Liver (tissue), 3 donors: ENCODE results near the gene EDC4.

Experiments used
- EGR1 ChIP-seq, 2 donors: IDR thresholded peaks; 2 replicates each; pipeline ENCODE4 v1.6.1; 2016 to 2018; ENCODE audit warnings: antibody characterized with exemption in 2 of 2, low read depth in 2 of 2
- FOXA1 ChIP-seq: IDR thresholded peaks from 2 replicates; pipeline ENCODE4 v1.6.1; 2016; ENCODE audit warnings: antibody characterized with exemption
- GABPA ChIP-seq, 2 donors: IDR thresholded peaks in 1 of 2; conservative IDR thresholded peaks in 1 of 2; 2 replicates each; pipeline ENCODE4 v1.6.1; 2016; ENCODE audit warnings: antibody characterized with exemption in 2 of 2, mild to moderate bottlenecking in 1 of 2, moderate library complexity in 1 of 2
- HNF4A ChIP-seq, 2 donors: conservative IDR thresholded peaks; 2 replicates each; pipeline ENCODE4 v1.6.1; 2016; ENCODE audit warnings: antibody characterized with exemption in 2 of 2, mild to moderate bottlenecking in 2 of 2
- HNF4G ChIP-seq: IDR thresholded peaks from 2 replicates; pipeline ENCODE4 v1.6.1; 2016; ENCODE audit warnings: antibody characterized with exemption
- RAD21 ChIP-seq, 2 donors: IDR thresholded peaks; 2 replicates each; pipeline ENCODE4 v1.6.1; 2016; ENCODE audit warnings: antibody characterized with exemption in 2 of 2, mild to moderate bottlenecking in 2 of 2
- RXRA ChIP-seq, 2 donors: IDR thresholded peaks; 2 replicates each; pipeline ENCODE4 v1.6.1; 2017 to 2018; ENCODE audit warnings: antibody characterized with exemption in 2 of 2, mild to moderate bottlenecking in 1 of 2
- TAF1 ChIP-seq: conservative IDR thresholded peaks from 2 replicates; pipeline ENCODE4 v1.6.1; 2016; ENCODE audit warnings: antibody characterized with exemption, mild to moderate bottlenecking
- YY1 ChIP-seq: IDR thresholded peaks from 2 replicates; pipeline ENCODE4 v1.6.1; 2016; ENCODE audit warnings: antibody characterized with exemption, mild to moderate bottlenecking
- TF ChIP-seq, protein P1 (sequence below): fragments of 150-350 bp; IDR thresholded peaks from 2 replicates; pipeline ENCODE4 v1.5.1; 2017; ENCODE audit warnings: improper control_type of control experiment, low read depth, low read length; ENCODE audit not compliant: missing input control
- TF ChIP-seq, protein P2 (sequence below): IDR thresholded peaks from 2 replicates; pipeline ENCODE4 v1.6.1; 2016; ENCODE audit warnings: antibody characterized with exemption
- TF ChIP-seq, protein P3 (sequence below): IDR thresholded peaks from 2 replicates; pipeline ENCODE4 v1.6.1; 2016; ENCODE audit warnings: antibody characterized with exemption, mild to moderate bottlenecking
- TF ChIP-seq, protein P4 (sequence below): IDR thresholded peaks from 2 replicates; pipeline ENCODE4 v1.6.1; 2016; ENCODE audit warnings: antibody characterized with exemption
- TF ChIP-seq, protein P5 (sequence below): IDR thresholded peaks from 2 replicates; pipeline ENCODE4 v1.6.1; 2016; ENCODE audit warnings: antibody characterized with exemption
- donor health status: healthy.
- donor health status: healthy.

DNA sequence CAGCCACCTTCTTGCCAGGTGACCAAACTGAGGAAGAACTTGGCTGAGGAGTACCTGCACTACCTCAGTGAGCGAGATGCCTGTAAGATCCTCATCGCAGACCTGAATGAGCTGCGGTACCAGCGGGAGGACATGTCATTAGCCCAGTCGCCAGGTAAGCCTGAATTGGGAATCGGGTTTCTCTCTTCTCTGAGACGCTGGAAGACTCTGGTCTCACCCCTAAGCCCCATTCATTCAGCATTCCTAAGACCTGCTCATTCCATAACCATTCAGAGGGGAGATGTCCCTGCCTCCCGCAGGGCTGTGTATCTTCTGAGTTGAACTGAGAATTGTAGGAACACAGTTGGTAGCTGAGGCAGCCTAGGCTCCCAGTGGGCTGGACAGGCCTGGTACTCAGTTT is 47.7 kb upstream of the EDC4 start:
- TF ChIP-seq, protein P1, sequence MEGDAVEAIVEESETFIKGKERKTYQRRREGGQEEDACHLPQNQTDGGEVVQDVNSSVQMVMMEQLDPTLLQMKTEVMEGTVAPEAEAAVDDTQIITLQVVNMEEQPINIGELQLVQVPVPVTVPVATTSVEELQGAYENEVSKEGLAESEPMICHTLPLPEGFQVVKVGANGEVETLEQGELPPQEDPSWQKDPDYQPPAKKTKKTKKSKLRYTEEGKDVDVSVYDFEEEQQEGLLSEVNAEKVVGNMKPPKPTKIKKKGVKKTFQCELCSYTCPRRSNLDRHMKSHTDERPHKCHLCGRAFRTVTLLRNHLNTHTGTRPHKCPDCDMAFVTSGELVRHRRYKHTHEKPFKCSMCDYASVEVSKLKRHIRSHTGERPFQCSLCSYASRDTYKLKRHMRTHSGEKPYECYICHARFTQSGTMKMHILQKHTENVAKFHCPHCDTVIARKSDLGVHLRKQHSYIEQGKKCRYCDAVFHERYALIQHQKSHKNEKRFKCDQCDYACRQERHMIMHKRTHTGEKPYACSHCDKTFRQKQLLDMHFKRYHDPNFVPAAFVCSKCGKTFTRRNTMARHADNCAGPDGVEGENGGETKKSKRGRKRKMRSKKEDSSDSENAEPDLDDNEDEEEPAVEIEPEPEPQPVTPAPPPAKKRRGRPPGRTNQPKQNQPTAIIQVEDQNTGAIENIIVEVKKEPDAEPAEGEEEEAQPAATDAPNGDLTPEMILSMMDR, result no peak
- TF ChIP-seq TAF1 (no peak), HNF4A (conservative IDR thresholded peaks at IDR 0.05) (no peak), RAD21 (IDR thresholded peaks at IDR 0.05) (no peak), RXRA (IDR thresholded peaks at IDR 0.05) (no peak), GABPA (IDR thresholded peaks at IDR 0.05 in 1 of 2, conservative IDR thresholded peaks at IDR 0.05 in 1 of 2) (no peak), YY1 (no peak), HNF4G (no peak), FOXA1 (no peak), EGR1 (IDR thresholded peaks at IDR 0.05; ENCODE audit: low read depth in 2 of 2) (no peak)
- TF ChIP-seq, protein P2, sequence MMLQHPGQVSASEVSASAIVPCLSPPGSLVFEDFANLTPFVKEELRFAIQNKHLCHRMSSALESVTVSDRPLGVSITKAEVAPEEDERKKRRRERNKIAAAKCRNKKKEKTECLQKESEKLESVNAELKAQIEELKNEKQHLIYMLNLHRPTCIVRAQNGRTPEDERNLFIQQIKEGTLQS, result no peak
- TF ChIP-seq, protein P3, sequence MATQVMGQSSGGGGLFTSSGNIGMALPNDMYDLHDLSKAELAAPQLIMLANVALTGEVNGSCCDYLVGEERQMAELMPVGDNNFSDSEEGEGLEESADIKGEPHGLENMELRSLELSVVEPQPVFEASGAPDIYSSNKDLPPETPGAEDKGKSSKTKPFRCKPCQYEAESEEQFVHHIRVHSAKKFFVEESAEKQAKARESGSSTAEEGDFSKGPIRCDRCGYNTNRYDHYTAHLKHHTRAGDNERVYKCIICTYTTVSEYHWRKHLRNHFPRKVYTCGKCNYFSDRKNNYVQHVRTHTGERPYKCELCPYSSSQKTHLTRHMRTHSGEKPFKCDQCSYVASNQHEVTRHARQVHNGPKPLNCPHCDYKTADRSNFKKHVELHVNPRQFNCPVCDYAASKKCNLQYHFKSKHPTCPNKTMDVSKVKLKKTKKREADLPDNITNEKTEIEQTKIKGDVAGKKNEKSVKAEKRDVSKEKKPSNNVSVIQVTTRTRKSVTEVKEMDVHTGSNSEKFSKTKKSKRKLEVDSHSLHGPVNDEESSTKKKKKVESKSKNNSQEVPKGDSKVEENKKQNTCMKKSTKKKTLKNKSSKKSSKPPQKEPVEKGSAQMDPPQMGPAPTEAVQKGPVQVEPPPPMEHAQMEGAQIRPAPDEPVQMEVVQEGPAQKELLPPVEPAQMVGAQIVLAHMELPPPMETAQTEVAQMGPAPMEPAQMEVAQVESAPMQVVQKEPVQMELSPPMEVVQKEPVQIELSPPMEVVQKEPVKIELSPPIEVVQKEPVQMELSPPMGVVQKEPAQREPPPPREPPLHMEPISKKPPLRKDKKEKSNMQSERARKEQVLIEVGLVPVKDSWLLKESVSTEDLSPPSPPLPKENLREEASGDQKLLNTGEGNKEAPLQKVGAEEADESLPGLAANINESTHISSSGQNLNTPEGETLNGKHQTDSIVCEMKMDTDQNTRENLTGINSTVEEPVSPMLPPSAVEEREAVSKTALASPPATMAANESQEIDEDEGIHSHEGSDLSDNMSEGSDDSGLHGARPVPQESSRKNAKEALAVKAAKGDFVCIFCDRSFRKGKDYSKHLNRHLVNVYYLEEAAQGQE, result no peak
- TF ChIP-seq, protein P4, sequence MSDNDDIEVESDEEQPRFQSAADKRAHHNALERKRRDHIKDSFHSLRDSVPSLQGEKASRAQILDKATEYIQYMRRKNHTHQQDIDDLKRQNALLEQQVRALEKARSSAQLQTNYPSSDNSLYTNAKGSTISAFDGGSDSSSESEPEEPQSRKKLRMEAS, result no peak
- TF ChIP-seq, protein P5, sequence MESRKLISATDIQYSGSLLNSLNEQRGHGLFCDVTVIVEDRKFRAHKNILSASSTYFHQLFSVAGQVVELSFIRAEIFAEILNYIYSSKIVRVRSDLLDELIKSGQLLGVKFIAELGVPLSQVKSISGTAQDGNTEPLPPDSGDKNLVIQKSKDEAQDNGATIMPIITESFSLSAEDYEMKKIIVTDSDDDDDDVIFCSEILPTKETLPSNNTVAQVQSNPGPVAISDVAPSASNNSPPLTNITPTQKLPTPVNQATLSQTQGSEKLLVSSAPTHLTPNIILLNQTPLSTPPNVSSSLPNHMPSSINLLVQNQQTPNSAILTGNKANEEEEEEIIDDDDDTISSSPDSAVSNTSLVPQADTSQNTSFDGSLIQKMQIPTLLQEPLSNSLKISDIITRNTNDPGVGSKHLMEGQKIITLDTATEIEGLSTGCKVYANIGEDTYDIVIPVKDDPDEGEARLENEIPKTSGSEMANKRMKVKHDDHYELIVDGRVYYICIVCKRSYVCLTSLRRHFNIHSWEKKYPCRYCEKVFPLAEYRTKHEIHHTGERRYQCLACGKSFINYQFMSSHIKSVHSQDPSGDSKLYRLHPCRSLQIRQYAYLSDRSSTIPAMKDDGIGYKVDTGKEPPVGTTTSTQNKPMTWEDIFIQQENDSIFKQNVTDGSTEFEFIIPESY, result no peak
